Neural crest cell (in vitro differentiated cells): ENCODE measurements around the gene CETP. TPM values are rescaled to one million over a fixed set of nuclear protein-coding genes. Genes with fewer than 3 reads are reported as not detected.
"Not testable (repeated sequence)": the region's sequence is repeated elsewhere in the genome, so short reads cannot be mapped to it uniquely, and the experiment has no call there.

Source experiments
- DNase-seq: peaks from one replicate; pipeline ENCODE4 v3.0.0; 2021; ENCODE audit warnings: low read depth, mixed read lengths, low spot score
- H3K27ac Mint-ChIP-seq: one replicate; pipeline ENCODE4 v1.8.0; 2021; ENCODE audit warnings: mild to moderate bottlenecking, mixed read lengths; ENCODE audit not compliant: unreplicated experiment
- H3K27me3 Mint-ChIP-seq: 2 replicates; pipeline ENCODE4 v1.8.0; 2021; ENCODE audit warnings: low read depth, mild to moderate bottlenecking, mixed read lengths
- H3K36me3 Mint-ChIP-seq: 2 replicates; pipeline ENCODE4 v1.8.0; 2021; ENCODE audit warnings: low read depth, mild to moderate bottlenecking, mixed read lengths
- H3K4me1 Mint-ChIP-seq: 2 replicates; pipeline ENCODE4 v1.8.0; 2021; ENCODE audit warnings: mixed read lengths
- H3K4me3 Mint-ChIP-seq: one replicate; pipeline ENCODE4 v1.8.0; 2021; ENCODE audit warnings: mild to moderate bottlenecking, mixed read lengths
- H3K9me3 Mint-ChIP-seq: 2 replicates; pipeline ENCODE4 v1.8.0; 2021; ENCODE audit warnings: mixed read lengths
- total RNA-seq: library from RNA; stranded (reverse); gene quantifications from 2 replicates; pipeline ENCODE4 v1.2.1, GENCODE V29; 2021
- TF ChIP-seq, protein P1 (sequence below): fragments of 200-600 bp; sonication (generic); conservative IDR thresholded peaks from 2 replicates; pipeline ENCODE4 v1.5.0; 2021; ENCODE audit warnings: antibody characterized with exemption, mild to moderate bottlenecking

Gene CETP
- total RNA-seq, 1 donor from 2014 or later = not detected

DNA sequence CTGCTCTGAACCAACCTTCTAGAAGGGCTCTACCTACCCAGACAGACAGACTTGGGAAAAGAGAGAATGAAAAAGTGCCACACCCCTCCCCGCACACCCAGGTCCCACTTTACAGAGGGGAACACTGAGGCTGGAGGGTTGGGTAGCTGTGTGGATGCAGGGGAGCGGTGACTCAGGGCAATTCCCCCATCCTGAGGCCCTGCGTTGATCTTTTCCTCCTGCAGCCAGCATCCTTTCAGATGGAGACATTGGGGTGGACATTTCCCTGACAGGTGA, 10.0 kb downstream of the CETP start:
- TF ChIP-seq, protein P1, sequence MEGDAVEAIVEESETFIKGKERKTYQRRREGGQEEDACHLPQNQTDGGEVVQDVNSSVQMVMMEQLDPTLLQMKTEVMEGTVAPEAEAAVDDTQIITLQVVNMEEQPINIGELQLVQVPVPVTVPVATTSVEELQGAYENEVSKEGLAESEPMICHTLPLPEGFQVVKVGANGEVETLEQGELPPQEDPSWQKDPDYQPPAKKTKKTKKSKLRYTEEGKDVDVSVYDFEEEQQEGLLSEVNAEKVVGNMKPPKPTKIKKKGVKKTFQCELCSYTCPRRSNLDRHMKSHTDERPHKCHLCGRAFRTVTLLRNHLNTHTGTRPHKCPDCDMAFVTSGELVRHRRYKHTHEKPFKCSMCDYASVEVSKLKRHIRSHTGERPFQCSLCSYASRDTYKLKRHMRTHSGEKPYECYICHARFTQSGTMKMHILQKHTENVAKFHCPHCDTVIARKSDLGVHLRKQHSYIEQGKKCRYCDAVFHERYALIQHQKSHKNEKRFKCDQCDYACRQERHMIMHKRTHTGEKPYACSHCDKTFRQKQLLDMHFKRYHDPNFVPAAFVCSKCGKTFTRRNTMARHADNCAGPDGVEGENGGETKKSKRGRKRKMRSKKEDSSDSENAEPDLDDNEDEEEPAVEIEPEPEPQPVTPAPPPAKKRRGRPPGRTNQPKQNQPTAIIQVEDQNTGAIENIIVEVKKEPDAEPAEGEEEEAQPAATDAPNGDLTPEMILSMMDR = no peak
- H3K27me3 Mint-ChIP-seq = peaks cover 8% of the 10 kb centered on the region
- no peak overlapping the region for H3K4me3 Mint-ChIP-seq
- no peak overlapping the region for H3K27ac Mint-ChIP-seq
- H3K4me1 Mint-ChIP-seq = no peaks in the 10 kb centered on the region
- DNase-seq = no peak
- H3K9me3 Mint-ChIP-seq = no peaks in the 10 kb centered on the region
- no peaks in the 10 kb centered on the region for H3K36me3 Mint-ChIP-seq

GRCh38 chr16:56972403-56973293, 10.9 kb downstream of the CETP start:
- Mint-ChIP-seq H3K9me3 (no peaks in the 10 kb centered on the region), H3K4me1 (no peaks in the 10 kb centered on the region), H3K27me3 (peaks cover 8% of the 10 kb centered on the region), H3K36me3 (no peaks in the 10 kb centered on the region), H3K4me3 (no peak overlapping the region), H3K27ac (peak overlapping the region; percentile 15)
- TF ChIP-seq, protein P1 = no peak
- no peak for DNase-seq

DNA sequence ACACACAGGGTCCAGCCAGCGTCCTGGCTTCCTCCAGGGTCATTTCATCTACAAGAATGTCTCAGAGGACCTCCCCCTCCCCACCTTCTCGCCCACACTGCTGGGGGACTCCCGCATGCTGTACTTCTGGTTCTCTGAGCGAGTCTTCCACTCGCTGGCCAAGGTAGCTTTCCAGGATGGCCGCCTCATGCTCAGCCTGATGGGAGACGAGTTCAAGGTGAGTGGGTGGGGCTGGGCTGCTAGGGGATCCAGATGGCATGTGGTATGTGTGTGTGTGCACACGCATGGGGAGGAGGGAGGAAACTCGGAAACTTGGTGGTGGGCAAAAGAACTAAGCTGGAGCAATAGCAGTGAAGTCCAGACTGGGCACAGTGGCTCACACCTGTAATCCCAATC, 11.5 kb downstream of the CETP start:
- peaks cover 8% of the 10 kb centered on the region for H3K27me3 Mint-ChIP-seq
- no peak overlapping the region for H3K27ac Mint-ChIP-seq
- H3K9me3 Mint-ChIP-seq = no peaks in the 10 kb centered on the region
- TF ChIP-seq, protein P1 = no peak
- H3K36me3 Mint-ChIP-seq = no peaks in the 10 kb centered on the region
- no peak for DNase-seq
- H3K4me3 Mint-ChIP-seq = no peak overlapping the region
- H3K4me1 Mint-ChIP-seq = no peaks in the 10 kb centered on the region

- not testable (repeated sequence) for H3K4me3 Mint-ChIP-seq, H3K9me3 Mint-ChIP-seq, H3K4me1 Mint-ChIP-seq, H3K27me3 Mint-ChIP-seq, H3K36me3 Mint-ChIP-seq, DNase-seq
- H3K27ac Mint-ChIP-seq = peak overlapping the region; percentile 39
Measured at GRCh38 chr16:56973899-56974298, 12.1 kb downstream of the CETP start.

- H3K27me3 Mint-ChIP-seq = peaks cover 8% of the 10 kb centered on the region
- no peaks in the 10 kb centered on the region for H3K9me3 Mint-ChIP-seq
- H3K27ac Mint-ChIP-seq = no peak overlapping the region
- DNase-seq = no peak
- no peaks in the 10 kb centered on the region for H3K4me1 Mint-ChIP-seq
- H3K4me3 Mint-ChIP-seq = no peak overlapping the region
- H3K36me3 Mint-ChIP-seq = no peaks in the 10 kb centered on the region
- TF ChIP-seq, protein P1 = no peak
Measured at GRCh38 chr16:56974549-56975300, 13.0 kb downstream of the CETP start.

DNA sequence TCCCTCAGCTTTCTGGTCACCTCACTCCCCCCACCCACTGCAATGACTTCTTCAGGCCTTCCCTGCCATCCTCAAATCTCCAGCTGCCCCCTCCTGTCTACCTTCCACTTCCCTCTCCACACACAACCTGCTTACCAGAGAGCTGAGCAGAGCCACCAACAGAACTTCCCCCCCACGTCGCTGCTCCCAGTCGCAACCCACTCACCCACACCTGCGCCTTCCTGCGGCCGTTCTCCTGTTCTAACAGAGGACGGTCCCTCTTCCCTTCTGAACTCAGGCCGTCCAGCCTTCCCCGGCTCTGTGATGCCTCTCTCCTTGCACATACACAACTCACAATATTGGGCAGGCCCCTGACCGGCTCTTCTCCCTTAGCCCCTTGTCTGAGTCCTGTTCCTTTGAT, 14.0 kb downstream of the CETP start:
- no peak overlapping the region for H3K4me3 Mint-ChIP-seq

More for the DNA sequence above, 14.0 kb downstream of the CETP start:
- H3K4me1 Mint-ChIP-seq = no peaks in the 10 kb centered on the region
- peaks cover 8% of the 10 kb centered on the region for H3K27me3 Mint-ChIP-seq
- no peaks in the 10 kb centered on the region for H3K9me3 Mint-ChIP-seq
- no peaks in the 10 kb centered on the region for H3K36me3 Mint-ChIP-seq
- no peak overlapping the region for H3K27ac Mint-ChIP-seq
- DNase-seq = no peak
- TF ChIP-seq, protein P1 = no peak
